H9 (cell line): Measurements from ENCODE around the gene ERMP1. TPM values are rescaled to one million over a fixed set of nuclear protein-coding genes. Genes with fewer than 3 reads are reported as not detected.

Source experiments
- DNase-seq: peaks from one replicate; pipeline ENCODE4 v3.0.0-alpha.2; 2017
- H2AFZ ChIP-seq: one replicate; pipeline ENCODE4 v1.6.1; 2013; ENCODE audit warnings: mild to moderate bottlenecking, low read length, control low read depth, moderate library complexity
- H2AK5ac ChIP-seq: 2 replicates; pipeline ENCODE4 v1.6.1; 2013; ENCODE audit warnings: low read length, control low read depth, mixed read lengths; ENCODE audit not compliant: insufficient read length
- H2BK120ac ChIP-seq: one replicate; pipeline ENCODE4 v1.6.1; 2013; ENCODE audit warnings: low read depth, mild to moderate bottlenecking, low read length, control low read depth, inconsistent platforms; ENCODE audit not compliant: poor library complexity, severe bottlenecking
- H2BK12ac ChIP-seq: 2 replicates; pipeline ENCODE4 v1.6.1; 2013; ENCODE audit warnings: low read length, control low read depth, mixed read lengths, low read depth; ENCODE audit not compliant: insufficient read length
- H2BK15ac ChIP-seq: 2 replicates; pipeline ENCODE4 v1.6.1; 2013; ENCODE audit warnings: low read depth, low read length, control low read depth
- H2BK20ac ChIP-seq: one replicate; pipeline ENCODE4 v1.6.1; 2013; ENCODE audit warnings: low read depth, mild to moderate bottlenecking, low read length, control low read depth, inconsistent platforms; ENCODE audit not compliant: poor library complexity, severe bottlenecking
- H2BK5ac ChIP-seq: 2 replicates; pipeline ENCODE4 v1.6.1; 2013; ENCODE audit warnings: low read length, control low read depth, mixed read lengths; ENCODE audit not compliant: insufficient read length
- H3K14ac ChIP-seq: 2 replicates; pipeline ENCODE4 v1.6.1; 2013; ENCODE audit warnings: low read length, control low read depth; ENCODE audit not compliant: insufficient read depth
- H3K18ac ChIP-seq: 2 replicates; pipeline ENCODE4 v1.6.1; 2013; ENCODE audit warnings: low read depth, mild to moderate bottlenecking, mixed read lengths, low read length, control low read depth; ENCODE audit not compliant: insufficient read length
- H3K23ac ChIP-seq: 2 replicates; pipeline ENCODE4 v1.6.1; 2013; ENCODE audit warnings: low read length, control low read depth, mixed read lengths, low read depth; ENCODE audit not compliant: insufficient read length
- H3K23me2 ChIP-seq: 2 replicates; pipeline ENCODE4 v1.6.1; 2013; ENCODE audit warnings: low read depth, mild to moderate bottlenecking, mixed read lengths, low read length, control low read depth; ENCODE audit not compliant: insufficient read length, poor library complexity, severe bottlenecking
- H3K27ac ChIP-seq: 2 replicates; pipeline ENCODE4 v1.5.1; 2013; ENCODE audit warnings: low read length, control low read depth, mixed read lengths, low read depth; ENCODE audit not compliant: insufficient read length
- H3K27me3 ChIP-seq: 2 replicates; pipeline ENCODE4 v1.6.1; 2013; ENCODE audit warnings: low read length, control low read depth, inconsistent platforms; ENCODE audit not compliant: insufficient read depth
- H3K4ac ChIP-seq: 2 replicates; pipeline ENCODE4 v1.6.1; 2013; ENCODE audit warnings: low read depth, mild to moderate bottlenecking, control low read depth, inconsistent platforms, low read length, moderate library complexity
- H3K4me1 ChIP-seq: 2 replicates; pipeline ENCODE4 v1.6.1; 2013; ENCODE audit warnings: low read length, control low read depth, inconsistent platforms; ENCODE audit not compliant: insufficient read depth
- H3K4me2 ChIP-seq: 2 replicates; pipeline ENCODE4 v1.6.1; 2013; ENCODE audit warnings: low read length, control low read depth, mixed read lengths; ENCODE audit not compliant: insufficient read length, insufficient read depth
- H3K56ac ChIP-seq: 2 replicates; pipeline ENCODE4 v1.6.1; 2013; ENCODE audit warnings: low read depth, mild to moderate bottlenecking, mixed read lengths, low read length, control low read depth; ENCODE audit not compliant: insufficient read length
- H3K79me1 ChIP-seq: 2 replicates; pipeline ENCODE4 v1.6.1; 2013; ENCODE audit warnings: low read depth, mild to moderate bottlenecking, moderate library complexity, low read length, control low read depth, inconsistent platforms; ENCODE audit not compliant: insufficient read depth, poor library complexity, severe bottlenecking
- H3K79me2 ChIP-seq: 2 replicates; pipeline ENCODE4 v1.6.1; 2013; ENCODE audit warnings: low read length, control low read depth, inconsistent platforms; ENCODE audit not compliant: insufficient read depth
- H3K9ac ChIP-seq: 2 replicates; pipeline ENCODE4 v1.6.1; 2013; ENCODE audit warnings: low read length, control low read depth, mixed read lengths; ENCODE audit not compliant: insufficient read length; ENCODE audit errors: extremely low read depth
- H3K9me3 ChIP-seq: one replicate; pipeline ENCODE4 v1.6.1; 2013; ENCODE audit warnings: low read depth, low read length, inconsistent platforms; ENCODE audit not compliant: control insufficient read depth
- H3T11ph ChIP-seq: one replicate; pipeline ENCODE4 v1.6.1; 2013; ENCODE audit warnings: mild to moderate bottlenecking, low read length, control low read depth, inconsistent platforms
- H4K20me1 ChIP-seq: one replicate; pipeline ENCODE4 v1.6.1; 2013; ENCODE audit not compliant: control insufficient read depth, insufficient read length, insufficient read depth
- H4K5ac ChIP-seq: 2 replicates; pipeline ENCODE4 v1.6.1; 2013; ENCODE audit warnings: low read depth, mild to moderate bottlenecking, mixed read lengths, low read length, control low read depth; ENCODE audit not compliant: insufficient read length
- H4K8ac ChIP-seq: replicated peaks from 2 replicates; pipeline ENCODE4 v1.6.1; 2013; ENCODE audit warnings: low read length, control low read depth, mixed read lengths, low read depth; ENCODE audit not compliant: insufficient read length
- H4K91ac ChIP-seq: 2 replicates; pipeline ENCODE4 v1.6.1; 2013; ENCODE audit warnings: low read depth, mild to moderate bottlenecking, moderate library complexity, mixed read lengths, low read length, control low read depth; ENCODE audit not compliant: insufficient read length
- H3K27ac Mint-ChIP-seq, 3 experiments: 2 replicates in 2 of 3; 3 replicates in 1 of 3; pipeline ENCODE4 v1.8.0; 2020 to 2021; ENCODE audit warnings: mixed read lengths in 3 of 3, mild to moderate bottlenecking in 1 of 3, moderate library complexity in 1 of 3
- H3K27me3 Mint-ChIP-seq: 2 replicates; pipeline ENCODE4 v1.8.0; 2021; ENCODE audit warnings: low read depth, mild to moderate bottlenecking, moderate library complexity, mixed read lengths
- H3K36me3 Mint-ChIP-seq, 3 experiments: 2 replicates in 2 of 3; 3 replicates in 1 of 3; pipeline ENCODE4 v1.8.0; 2020 to 2021; ENCODE audit warnings: low read depth in 3 of 3, mixed read lengths in 3 of 3; ENCODE audit not compliant: insufficient read depth in 1 of 3
- H3K4me1 Mint-ChIP-seq, 2 experiments: 2 replicates each; pipeline ENCODE4 v1.8.0; 2020; ENCODE audit warnings: mixed read lengths in 2 of 2
- H3K4me3 Mint-ChIP-seq, 2 experiments: 2 replicates in 1 of 2; 3 replicates in 1 of 2; pipeline ENCODE4 v1.8.0; 2020 to 2021; ENCODE audit warnings: mild to moderate bottlenecking in 2 of 2, mixed read lengths in 2 of 2, moderate library complexity in 1 of 2
- H3K9me3 Mint-ChIP-seq, 2 experiments: 2 replicates in 1 of 2; 3 replicates in 1 of 2; pipeline ENCODE4 v1.8.0; 2020; ENCODE audit warnings: mild to moderate bottlenecking in 2 of 2, mixed read lengths in 2 of 2, moderate library complexity in 1 of 2
- CTCF ChIP-seq: fragments of 200-600 bp; sonication (generic); conservative IDR thresholded peaks from 3 replicates; pipeline ENCODE4 v1.8.0; 2021; ENCODE audit warnings: antibody characterized with exemption, mild to moderate bottlenecking
- WGBS: extraction: QIAGEN DNeasy Blood & Tissue Kit; methylation state at CpG from one replicate; pipeline ENCODE4 v1.1.7; 2013; ENCODE audit warnings: missing lambda C conversion rate, low lambda C conversion rate, mixed read lengths; ENCODE audit not compliant: insufficient read length; ENCODE audit errors: extremely low coverage; 5-methylcytosine and 5-hydroxymethylcytosine counted together
- total RNA-seq: library from RNA; stranded (reverse); gene quantifications from 2 replicates; pipeline ENCODE4 v1.2.1, GENCODE V29; 2021

Gene ERMP1
- total RNA-seq, 1 experiment from 2014 or later, result 20.2 TPM

GRCh38 chr9:5851445-5851844 lies 18.5 kb upstream of the ERMP1 start:
- Mint-ChIP-seq H3K27me3 (peaks cover 1% of the 10 kb centered on the region), H3K9me3 (no peaks in the 10 kb centered on the region), H3K4me3 (no peak overlapping the region), H3K27ac (no peak overlapping the region), H3K36me3 (no peaks in the 10 kb centered on the region), H3K4me1 (peaks cover 0 to 2% of the 10 kb centered on the region in 2 experiments; a peak in 2 of 4 replicates)
- Histone ChIP-seq H4K5ac (no peak overlapping the region), H4K91ac (no peak overlapping the region), H3K79me1 (no peaks in the 10 kb centered on the region), H3K14ac (no peak overlapping the region), H4K20me1 (no peaks in the 10 kb centered on the region), H2BK20ac (no peak overlapping the region), H2BK120ac (no peak overlapping the region), H3K9me3 (no peaks in the 10 kb centered on the region), H2AFZ (no peak overlapping the region), H3K27ac (no peak overlapping the region), H3K18ac (no peak overlapping the region), H4K8ac (no peak overlapping the region), H3T11ph (no peak overlapping the region), H3K27me3 (no peaks in the 10 kb centered on the region), H3K4ac (no peak overlapping the region), H3K23me2 (no peaks in the 10 kb centered on the region), H3K23ac (no peak overlapping the region), H3K4me1 (no peaks in the 10 kb centered on the region), H3K4me2 (no peak overlapping the region), H2BK15ac (no peak overlapping the region), H2BK5ac (no peak overlapping the region), H3K9ac (no peak overlapping the region), H3K56ac (no peak overlapping the region), H2AK5ac (no peak overlapping the region), H2BK12ac (no peak overlapping the region), H3K79me2 (no peaks in the 10 kb centered on the region)
- no peak for TF ChIP-seq CTCF
- WGBS, result no CpG with 5 or more reads among the region's 2 CpGs
- DNase-seq, result no peak
